T-helper 2 cell treated with Interferon-gamma antibody and Interleukin-4, amounts not matched to agents 5 μg/mL and 100 μg/mL, for 36 hours (primary cell): ENCODE measurements around the gene ADAM33.

Experiments
- DNase-seq: peaks from one replicate; pipeline ENCODE4 v3.0.0; 2021; ENCODE audit warnings: low spot score
- H3K27ac Mint-ChIP-seq: one replicate; pipeline ENCODE4 v1.8.0; 2021; ENCODE audit warnings: mild to moderate bottlenecking, mixed read lengths
- H3K27me3 Mint-ChIP-seq: one replicate; pipeline ENCODE4 v1.8.0; 2021; ENCODE audit warnings: low read depth, mixed read lengths
- H3K36me3 Mint-ChIP-seq: one replicate; pipeline ENCODE4 v1.8.0; 2021; ENCODE audit warnings: low read depth, mixed read lengths
- H3K4me1 Mint-ChIP-seq: one replicate; pipeline ENCODE4 v1.8.0; 2021; ENCODE audit warnings: low read depth, mixed read lengths
- H3K4me3 Mint-ChIP-seq: one replicate; pipeline ENCODE4 v1.8.0; 2022; ENCODE audit warnings: mild to moderate bottlenecking, moderate library complexity, mixed read lengths
- H3K9me3 Mint-ChIP-seq: one replicate; pipeline ENCODE4 v1.8.0; 2021; ENCODE audit warnings: mixed read lengths

The ADAM33 gene

DNA sequence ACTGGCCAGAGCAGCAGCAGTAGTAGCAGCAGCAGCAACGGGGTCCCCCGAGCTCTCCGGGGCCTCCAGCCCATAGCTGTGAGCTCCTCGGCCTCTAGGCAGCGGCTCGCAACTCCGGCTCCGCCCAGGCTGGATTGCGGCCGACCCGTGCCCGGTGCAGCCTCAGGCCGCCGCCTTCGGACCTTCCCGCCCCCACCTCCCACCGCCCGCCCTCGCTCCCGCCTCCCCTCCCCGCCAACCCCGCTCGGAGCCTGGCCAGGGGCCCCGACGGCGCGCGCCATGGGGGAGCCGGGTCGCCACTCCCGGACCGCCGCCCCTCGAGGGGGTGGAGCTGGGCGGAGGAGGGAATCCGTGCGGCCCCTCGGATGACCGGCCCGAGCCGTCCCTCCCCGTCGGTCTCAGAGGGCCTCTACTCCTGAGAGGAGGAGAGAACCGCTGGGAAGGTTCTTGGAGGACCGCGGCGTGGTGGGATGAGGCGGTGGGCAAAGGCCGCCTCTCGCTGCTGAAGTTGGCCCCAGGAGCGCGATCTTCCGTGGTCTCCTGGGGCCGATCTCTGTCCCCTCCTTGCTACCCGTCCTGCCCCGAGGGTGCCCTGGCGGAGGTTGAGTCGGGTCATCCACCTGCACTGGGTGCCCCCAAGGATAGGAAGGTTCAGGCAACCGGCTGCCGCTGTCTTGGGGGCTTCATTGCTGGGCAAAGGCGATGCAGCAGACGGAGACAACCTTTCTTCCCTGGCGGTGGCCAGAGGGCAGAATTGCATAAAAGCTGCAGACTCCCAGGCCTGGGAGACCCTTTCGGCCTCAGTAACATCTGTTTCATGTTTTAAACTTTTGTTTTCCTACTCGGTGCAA lies at the start of gene ADAM33:
Gene ADAM33 (minus strand): TSS at position 80 of the 851 bp plus-strand sequence. CDS start 6 bp downstream, at position 74.
- H3K27ac Mint-ChIP-seq: no peak within 1 kb of the TSS
- no peak for DNase-seq
- H3K36me3 Mint-ChIP-seq: no peaks in the 10 kb centered on the region
- H3K4me3 Mint-ChIP-seq: no peak within 1 kb of the TSS
- H3K9me3 Mint-ChIP-seq: no peaks in the 10 kb centered on the region
- H3K4me1 Mint-ChIP-seq: no peaks in the 10 kb centered on the region
- peaks cover 52% of the 10 kb centered on the region for H3K27me3 Mint-ChIP-seq

- Mint-ChIP-seq H3K4me1 (no peaks in the 10 kb centered on the region), H3K27me3 (peaks cover 54% of the 10 kb centered on the region), H3K9me3 (no peaks in the 10 kb centered on the region), H3K27ac (no peak overlapping the region), H3K4me3 (no peak overlapping the region), H3K36me3 (no peaks in the 10 kb centered on the region)
- DNase-seq: no peak
Measured at GRCh38 chr20:3730803-3731672, 49.2 kb upstream of the ADAM33 start.

DNA sequence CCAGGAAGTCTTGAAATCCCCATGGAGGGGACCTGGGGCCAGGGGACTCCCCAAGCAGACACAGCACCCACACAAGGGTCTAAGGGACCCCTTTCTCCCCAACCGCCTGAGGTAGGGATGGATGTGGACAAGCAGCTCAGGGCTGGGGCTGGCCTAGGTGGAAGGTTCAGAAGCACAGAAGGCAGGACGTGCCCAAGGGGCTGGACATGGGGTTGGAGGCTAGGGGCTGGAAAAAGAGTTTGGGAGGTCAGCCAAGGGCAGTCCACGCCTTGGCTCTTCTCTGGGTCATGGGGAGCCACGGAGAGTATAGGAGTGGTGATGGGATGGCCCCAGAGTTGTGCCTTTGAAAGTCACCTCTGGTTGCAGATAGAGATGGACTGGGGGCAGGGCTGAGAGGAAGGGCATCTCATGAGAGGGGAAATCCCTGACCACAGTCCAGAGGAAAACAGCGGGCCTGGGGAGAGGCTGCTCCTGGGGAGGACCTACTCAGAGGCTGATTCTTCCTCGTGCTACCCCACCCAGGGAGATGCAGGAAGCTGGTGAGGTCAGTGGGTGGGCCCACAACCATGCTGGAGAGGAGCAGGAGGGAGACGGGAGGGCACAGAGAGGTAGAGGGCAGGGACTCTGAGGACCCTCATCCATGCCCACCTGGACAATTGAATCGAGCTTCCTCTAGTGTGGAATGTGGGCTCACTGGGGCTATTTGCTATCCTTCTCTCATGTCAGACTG lies 48.2 kb upstream of the ADAM33 start:
- H3K9me3 Mint-ChIP-seq: no peaks in the 10 kb centered on the region
- no peak for DNase-seq
- H3K4me1 Mint-ChIP-seq: no peaks in the 10 kb centered on the region
- no peak overlapping the region for H3K27ac Mint-ChIP-seq
- H3K27me3 Mint-ChIP-seq: peaks cover 47% of the 10 kb centered on the region
- H3K4me3 Mint-ChIP-seq: no peak overlapping the region
- H3K36me3 Mint-ChIP-seq: no peaks in the 10 kb centered on the region

DNA sequence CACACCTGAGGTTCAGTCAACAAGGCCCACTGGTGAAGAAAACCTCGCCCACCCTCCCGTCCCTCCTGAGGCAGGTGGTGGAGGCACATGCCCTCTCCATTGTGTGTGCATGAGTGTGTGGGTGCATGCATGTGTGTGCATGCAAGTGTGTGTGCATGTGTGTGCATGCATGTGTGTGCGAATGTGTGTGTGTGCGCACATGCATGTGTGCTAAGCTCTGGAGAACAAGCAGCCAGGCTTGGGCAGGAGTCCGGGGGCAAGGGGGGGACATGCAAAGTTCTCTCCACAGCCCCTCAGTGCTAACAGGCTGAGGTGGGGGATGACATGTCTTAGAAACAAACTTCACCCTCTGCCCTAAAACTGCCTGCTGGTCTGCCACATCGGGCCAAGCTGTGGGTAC lies 47.6 kb upstream of the ADAM33 start:
- Mint-ChIP-seq H3K27ac (no peak overlapping the region), H3K9me3 (no peaks in the 10 kb centered on the region), H3K4me1 (no peaks in the 10 kb centered on the region), H3K36me3 (no peaks in the 10 kb centered on the region), H3K4me3 (no peak overlapping the region), H3K27me3 (peaks cover 47% of the 10 kb centered on the region)
- no peak for DNase-seq

DNA sequence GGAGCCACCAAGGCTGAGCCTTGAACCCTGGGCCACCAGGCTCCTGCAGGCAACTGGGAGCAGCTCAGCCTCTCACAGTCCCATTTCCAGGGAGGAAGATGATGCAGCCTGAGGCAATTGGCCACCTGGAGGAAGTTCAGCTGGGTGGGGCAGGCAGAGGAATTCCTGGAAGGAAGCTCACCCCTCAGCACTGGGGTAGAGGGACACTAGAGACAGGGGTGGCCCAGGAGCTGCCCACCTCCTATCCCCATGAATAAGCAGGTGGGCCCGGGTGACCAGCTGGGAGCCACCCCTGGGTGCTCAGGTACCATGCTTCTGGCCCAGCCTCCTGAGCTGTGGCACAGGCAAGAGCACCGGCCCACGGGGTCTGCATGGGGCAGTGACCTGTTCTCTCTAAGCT lies 47.1 kb upstream of the ADAM33 start:
- H3K36me3 Mint-ChIP-seq: no peaks in the 10 kb centered on the region
- H3K27me3 Mint-ChIP-seq: peaks cover 47% of the 10 kb centered on the region
- H3K4me1 Mint-ChIP-seq: peaks cover 2% of the 10 kb centered on the region
- DNase-seq: no peak
- H3K9me3 Mint-ChIP-seq: no peaks in the 10 kb centered on the region
- H3K27ac Mint-ChIP-seq: no peak overlapping the region
- no peak overlapping the region for H3K4me3 Mint-ChIP-seq

DNA sequence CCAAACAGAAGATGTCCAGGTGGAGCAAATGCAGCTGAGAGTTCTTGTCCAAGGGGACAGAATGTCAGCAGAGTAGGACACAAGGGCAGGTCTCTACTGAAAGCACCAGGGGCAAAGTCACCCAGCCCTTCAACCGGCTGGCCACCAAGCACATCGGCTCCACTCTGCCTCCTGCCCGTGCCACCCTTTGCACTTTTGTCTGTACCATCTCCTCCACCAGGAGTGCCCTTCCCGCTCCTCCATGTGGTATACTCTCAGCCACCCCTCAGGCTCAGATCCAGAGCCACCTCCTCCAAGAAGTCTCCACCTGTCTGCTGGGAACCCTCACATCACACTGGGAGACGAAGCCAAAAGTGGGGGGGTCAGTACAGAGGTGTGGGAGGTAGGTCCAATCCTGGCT lies 46.5 kb upstream of the ADAM33 start:
- H3K4me1 Mint-ChIP-seq: peaks cover 2% of the 10 kb centered on the region
- peaks cover 47% of the 10 kb centered on the region for H3K27me3 Mint-ChIP-seq
- no peak overlapping the region for H3K27ac Mint-ChIP-seq
- H3K36me3 Mint-ChIP-seq: no peaks in the 10 kb centered on the region
- no peak for DNase-seq
- no peaks in the 10 kb centered on the region for H3K9me3 Mint-ChIP-seq
- no peak overlapping the region for H3K4me3 Mint-ChIP-seq

GRCh38 chr20:3727401-3728021 lies 45.7 kb upstream of the ADAM33 start:
- Mint-ChIP-seq H3K4me3 (no peak overlapping the region), H3K36me3 (no peaks in the 10 kb centered on the region), H3K9me3 (no peaks in the 10 kb centered on the region), H3K27ac (no peak overlapping the region), H3K27me3 (peaks cover 45% of the 10 kb centered on the region), H3K4me1 (peaks cover 2% of the 10 kb centered on the region)
- no peak for DNase-seq

DNA sequence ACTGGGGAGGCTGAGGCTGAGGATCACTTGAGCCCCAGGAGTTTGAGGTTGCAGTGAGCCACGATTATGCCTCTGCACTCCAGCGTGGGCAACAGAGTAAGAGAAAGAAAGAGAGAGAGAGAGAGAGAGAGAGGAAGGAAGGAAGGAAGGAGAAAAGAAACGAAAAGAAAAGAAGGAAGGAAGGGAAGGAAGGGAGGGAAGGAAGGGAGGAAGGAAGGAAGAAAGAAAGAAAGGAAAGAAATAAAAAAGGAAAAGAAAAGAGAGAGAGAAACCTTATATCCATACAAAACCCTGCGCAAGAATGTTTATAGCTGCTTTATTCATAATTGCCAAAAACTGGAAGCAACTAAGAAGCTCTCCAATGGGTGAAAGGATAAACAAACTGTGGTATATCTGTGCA lies 42.5 kb upstream of the ADAM33 start:
- Mint-ChIP-seq H3K4me1 (peaks cover 13% of the 10 kb centered on the region), H3K27me3 (peaks cover 39% of the 10 kb centered on the region), H3K4me3 (no peak overlapping the region), H3K9me3 (no peaks in the 10 kb centered on the region), H3K36me3 (no peaks in the 10 kb centered on the region), H3K27ac (no peak overlapping the region)
- no peak for DNase-seq

DNA sequence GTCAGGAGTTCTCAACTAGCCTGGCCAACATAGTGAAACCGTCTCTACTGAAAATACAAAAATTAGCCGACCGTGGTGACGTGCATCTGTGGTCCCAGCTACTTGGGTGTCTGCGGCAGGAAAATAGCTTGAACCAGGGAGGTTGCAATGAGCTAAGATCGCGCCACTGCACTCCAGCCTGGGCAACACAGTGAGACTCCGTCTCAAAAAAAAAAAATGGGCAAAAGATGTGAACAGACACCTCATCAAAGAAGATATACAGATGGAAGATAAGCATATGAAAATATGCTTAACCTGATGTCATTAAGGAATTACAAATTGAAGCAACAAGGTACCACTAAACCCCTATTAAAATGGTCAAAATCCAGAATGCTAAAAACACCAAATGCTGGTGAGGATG lies 41.5 kb upstream of the ADAM33 start:
- Mint-ChIP-seq H3K9me3 (no peaks in the 10 kb centered on the region), H3K27me3 (peaks cover 39% of the 10 kb centered on the region), H3K36me3 (no peaks in the 10 kb centered on the region), H3K4me1 (peaks cover 13% of the 10 kb centered on the region), H3K27ac (no peak overlapping the region), H3K4me3 (no peak overlapping the region)
- DNase-seq: no peak

DNA sequence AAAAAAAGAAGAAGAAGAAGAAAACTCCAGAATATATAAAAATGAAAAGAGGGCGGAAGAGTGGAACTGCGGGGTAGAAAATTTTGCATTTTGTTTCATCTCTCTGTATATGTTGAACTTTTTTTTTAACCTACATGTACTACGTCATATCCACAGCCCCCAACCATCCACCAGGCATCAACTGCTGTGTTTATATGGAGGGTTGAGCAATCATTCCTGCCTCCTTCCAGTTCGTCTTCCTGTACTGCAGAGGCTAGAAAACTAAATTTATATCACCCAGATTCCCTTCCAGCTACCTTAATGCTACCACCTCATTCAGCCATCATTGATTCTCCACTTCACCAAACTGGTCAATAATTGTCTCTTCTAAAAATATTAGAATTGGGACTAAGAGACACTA lies 40.1 kb upstream of the ADAM33 start:
- Mint-ChIP-seq H3K36me3 (no peaks in the 10 kb centered on the region), H3K4me1 (peaks cover 13% of the 10 kb centered on the region), H3K27ac (no peak overlapping the region), H3K9me3 (no peaks in the 10 kb centered on the region), H3K4me3 (no peak overlapping the region), H3K27me3 (peaks cover 29% of the 10 kb centered on the region)
- no peak for DNase-seq

DNA sequence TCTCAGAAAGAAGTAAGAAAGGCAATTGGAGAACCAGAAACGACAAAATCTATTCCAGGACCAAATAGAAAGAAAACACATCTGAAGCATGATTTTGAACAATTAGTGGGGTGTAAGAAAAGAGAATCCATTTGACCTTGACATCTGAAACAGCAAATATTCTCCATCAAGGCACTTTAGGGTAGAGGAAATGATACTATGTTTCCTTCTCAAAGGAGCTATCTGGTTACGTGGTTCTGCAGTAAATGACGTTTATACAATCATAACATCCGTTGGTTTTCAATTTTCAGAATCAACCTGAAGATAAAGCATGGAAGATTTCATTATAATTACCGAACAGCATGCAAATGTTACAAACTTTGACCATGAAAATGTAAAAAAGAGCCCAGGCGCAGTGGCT lies 38.8 kb upstream of the ADAM33 start:
- H3K27me3 Mint-ChIP-seq: peaks cover 24% of the 10 kb centered on the region
- DNase-seq: no peak
- H3K9me3 Mint-ChIP-seq: no peaks in the 10 kb centered on the region
- H3K27ac Mint-ChIP-seq: no peak overlapping the region
- peaks cover 13% of the 10 kb centered on the region for H3K4me1 Mint-ChIP-seq
- H3K36me3 Mint-ChIP-seq: no peaks in the 10 kb centered on the region
- H3K4me3 Mint-ChIP-seq: no peak overlapping the region

DNA sequence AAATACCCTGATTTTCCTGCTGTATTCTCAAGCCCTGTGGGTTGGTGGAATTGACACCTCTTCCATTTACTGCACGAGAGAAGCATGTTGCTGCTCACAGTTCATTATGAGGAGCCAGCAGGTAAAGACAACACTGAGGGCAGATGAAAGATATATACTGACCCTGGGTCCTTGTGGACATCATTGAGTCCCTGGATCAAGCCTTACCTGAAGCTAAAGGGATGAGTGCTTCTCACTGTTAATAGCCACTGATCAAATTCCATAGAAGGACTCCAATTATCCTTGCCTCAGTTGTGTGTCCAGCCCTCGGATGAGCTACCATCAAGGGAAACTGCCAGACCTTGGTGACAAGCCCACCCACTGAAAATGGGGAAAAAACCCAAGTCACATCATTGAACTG lies 38.3 kb upstream of the ADAM33 start:
- Mint-ChIP-seq H3K9me3 (no peaks in the 10 kb centered on the region), H3K4me1 (peaks cover 13% of the 10 kb centered on the region), H3K36me3 (no peaks in the 10 kb centered on the region), H3K27ac (no peak overlapping the region), H3K27me3 (peaks cover 24% of the 10 kb centered on the region), H3K4me3 (no peak overlapping the region)
- DNase-seq: no peak

DNA sequence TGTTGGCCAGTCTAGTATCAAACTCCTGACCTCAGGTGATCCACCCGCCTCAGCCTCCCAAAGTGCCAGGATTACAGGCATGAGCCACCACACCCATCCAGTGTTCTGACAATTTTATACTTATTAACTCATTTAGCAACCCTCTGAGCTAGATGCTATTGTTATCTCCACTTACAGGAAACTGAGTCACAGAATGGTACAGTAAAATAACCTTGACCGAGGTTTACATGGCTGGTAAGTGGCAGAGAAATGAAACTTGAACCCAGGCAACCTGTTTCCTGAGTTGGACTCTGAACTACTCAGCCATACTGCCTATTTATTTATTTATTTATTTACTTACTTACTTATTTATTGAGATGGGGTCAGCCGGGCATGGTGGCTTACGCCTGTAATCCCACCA lies 37.2 kb upstream of the ADAM33 start:
- H3K4me1 Mint-ChIP-seq: peaks cover 11% of the 10 kb centered on the region
- no peak for DNase-seq
- H3K27ac Mint-ChIP-seq: no peak overlapping the region
- peaks cover 20% of the 10 kb centered on the region for H3K27me3 Mint-ChIP-seq
- H3K9me3 Mint-ChIP-seq: no peaks in the 10 kb centered on the region
- H3K4me3 Mint-ChIP-seq: no peak overlapping the region
- no peaks in the 10 kb centered on the region for H3K36me3 Mint-ChIP-seq
